Mammary epithelial cell (primary cell): ENCODE results near the gene SS18.

ENCODE experiments used
- EZH2 ChIP-seq: IDR thresholded peaks from 2 replicates; pipeline ENCODE4 v1.6.1; 2012; ENCODE audit warnings: low read length, inconsistent platforms, borderline replicate concordance
- TF ChIP-seq, protein P1 (sequence below), 2 donors: IDR thresholded peaks in 1 of 2; conservative IDR thresholded peaks in 1 of 2; 2 replicates each; pipeline ENCODE4 v1.5.1; 2011 to 2012; ENCODE audit warnings: inconsistent platforms in 2 of 2, low read length in 2 of 2, mild to moderate bottlenecking in 2 of 2, control low read depth in 1 of 2, low read depth in 1 of 2; ENCODE audit not compliant: insufficient read depth in 1 of 2; ENCODE audit errors: extremely low read depth in 1 of 2

DNA sequence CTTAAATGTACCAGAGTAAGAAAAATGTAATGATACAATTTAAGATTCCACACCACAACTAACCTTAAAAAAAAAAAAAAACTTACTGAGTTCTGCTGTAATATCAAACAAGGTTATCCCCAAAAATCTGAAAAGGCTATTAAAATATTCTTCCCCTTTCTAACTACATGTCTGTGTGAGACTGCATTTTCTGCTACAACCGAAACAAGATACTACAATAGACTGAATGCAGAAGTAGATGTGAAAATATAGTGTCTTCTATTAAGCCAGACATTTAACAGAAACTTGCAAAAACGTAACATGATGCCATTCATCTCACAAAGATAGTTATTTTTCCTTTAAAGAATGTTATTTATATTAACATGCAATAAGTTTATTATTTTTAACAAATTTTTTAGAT, 16.2 kb downstream of the SS18 start:
- TF ChIP-seq, protein P1, sequence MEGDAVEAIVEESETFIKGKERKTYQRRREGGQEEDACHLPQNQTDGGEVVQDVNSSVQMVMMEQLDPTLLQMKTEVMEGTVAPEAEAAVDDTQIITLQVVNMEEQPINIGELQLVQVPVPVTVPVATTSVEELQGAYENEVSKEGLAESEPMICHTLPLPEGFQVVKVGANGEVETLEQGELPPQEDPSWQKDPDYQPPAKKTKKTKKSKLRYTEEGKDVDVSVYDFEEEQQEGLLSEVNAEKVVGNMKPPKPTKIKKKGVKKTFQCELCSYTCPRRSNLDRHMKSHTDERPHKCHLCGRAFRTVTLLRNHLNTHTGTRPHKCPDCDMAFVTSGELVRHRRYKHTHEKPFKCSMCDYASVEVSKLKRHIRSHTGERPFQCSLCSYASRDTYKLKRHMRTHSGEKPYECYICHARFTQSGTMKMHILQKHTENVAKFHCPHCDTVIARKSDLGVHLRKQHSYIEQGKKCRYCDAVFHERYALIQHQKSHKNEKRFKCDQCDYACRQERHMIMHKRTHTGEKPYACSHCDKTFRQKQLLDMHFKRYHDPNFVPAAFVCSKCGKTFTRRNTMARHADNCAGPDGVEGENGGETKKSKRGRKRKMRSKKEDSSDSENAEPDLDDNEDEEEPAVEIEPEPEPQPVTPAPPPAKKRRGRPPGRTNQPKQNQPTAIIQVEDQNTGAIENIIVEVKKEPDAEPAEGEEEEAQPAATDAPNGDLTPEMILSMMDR (conservative IDR thresholded peaks at IDR 0.05 in 1 of 2, IDR thresholded peaks at IDR 0.05 in 1 of 2; ENCODE audit: extremely low read depth in 1 of 2, insufficient read depth in 1 of 2, low read depth in 1 of 2, low read length in 2 of 2): no peak
- TF ChIP-seq EZH2: no peak
